Fibroblast of the aortic adventitia (primary cell): ENCODE measurements around the gene MFSD1. TPM values are rescaled to one million over a fixed set of nuclear protein-coding genes. Genes with fewer than 3 reads are reported as not detected.

Experiments used
- DNase-seq: peaks from one replicate; pipeline ENCODE4 v3.0.0-alpha.2; 2010; ENCODE audit warnings: low read depth
- H3K4me3 ChIP-seq: 2 replicates; pipeline ENCODE4 v1.5.1; 2011; ENCODE audit warnings: low read depth, mild to moderate bottlenecking, control low read depth, low read length, moderate library complexity
- CTCF ChIP-seq: IDR thresholded peaks from 2 replicates; pipeline ENCODE4 v1.5.1; 2011; ENCODE audit warnings: mild to moderate bottlenecking, low read length, control low read depth, inconsistent platforms; ENCODE audit not compliant: insufficient read depth
- total RNA-seq: library from RNA; depleted of rRNA; stranded (reverse); fragments of >200 nt; gene quantifications from 2 replicates; pipeline ENCODE4 v1.2.3, GENCODE V29; 2012; ENCODE audit warnings: low replicate concordance

Gene MFSD1
- total RNA-seq, 1 donor = 223 TPM

- TF ChIP-seq CTCF = no peak
- no peak overlapping the region for H3K4me3 ChIP-seq
- DNase-seq = no peak
Observed at GRCh38 chr3:158770741-158771350, 31.0 kb upstream of the MFSD1 start.

GRCh38 chr3:158771577-158771976 lies 30.3 kb upstream of the MFSD1 start:
- DNase-seq = no peak
- no peak for TF ChIP-seq CTCF
- no peak overlapping the region for H3K4me3 ChIP-seq

- TF ChIP-seq CTCF = no peak
- no peak overlapping the region for H3K4me3 ChIP-seq
- DNase-seq = no peak
Observed at GRCh38 chr3:158771982-158772381, 29.9 kb upstream of the MFSD1 start.

- TF ChIP-seq CTCF = no peak
- H3K4me3 ChIP-seq = no peak overlapping the region
- no peak for DNase-seq
Observed at GRCh38 chr3:158773166-158773565, 28.7 kb upstream of the MFSD1 start.

- DNase-seq = peak; percentile 96
- TF ChIP-seq CTCF = no peak
- no peak overlapping the region for H3K4me3 ChIP-seq
Observed at GRCh38 chr3:158773845-158774830, 27.7 kb upstream of the MFSD1 start.

GRCh38 chr3:158774965-158775364 lies 26.9 kb upstream of the MFSD1 start:
- TF ChIP-seq CTCF = no peak
- no peak overlapping the region for H3K4me3 ChIP-seq
- peak; percentile 67 for DNase-seq
